NCI-H2196 treated with DMSO at 0.1 percent for 48 hours (cell line): ENCODE data around the gene SULT1C3.

ENCODE experiments used
- DNase-seq: peaks from one replicate; lab custom pipeline; 2025; ENCODE audit not compliant: unreplicated experiment; lab: John Stamatoyannopoulos, UW

SULT1C3 gene

GRCh38 chr2:108297436-108298141 is 57.8 kb downstream of the SULT1C3 start:
- DNase-seq, result no peak

- no peak for DNase-seq
Measured at GRCh38 chr2:108301558-108301957, 61.8 kb downstream of the SULT1C3 start.

DNA sequence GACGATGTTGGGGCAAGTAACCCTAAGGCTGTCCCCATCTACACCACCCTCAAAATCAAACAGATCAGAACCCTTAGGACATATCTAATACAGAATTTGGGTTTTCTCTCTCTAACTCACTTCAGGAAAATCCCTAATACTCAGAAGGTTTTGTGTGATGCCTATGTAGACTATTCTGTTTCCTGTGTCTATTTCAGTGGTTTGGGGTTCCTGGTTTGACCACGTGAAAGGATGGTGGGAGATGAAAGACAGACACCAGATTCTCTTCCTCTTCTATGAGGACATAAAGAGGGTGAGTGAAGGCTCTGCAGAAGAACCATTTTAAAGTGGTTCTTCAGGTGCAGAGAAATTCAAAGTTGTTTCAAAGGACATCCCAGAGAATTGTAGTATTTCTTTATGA is 65.2 kb downstream of the SULT1C3 start:
- DNase-seq, result no peak

GRCh38 chr2:108305901-108306300 is 66.1 kb downstream of the SULT1C3 start:
- no peak for DNase-seq

- no peak for DNase-seq
Measured at GRCh38 chr2:108309903-108310302, 70.1 kb downstream of the SULT1C3 start.
